GM10248 (cell line): ENCODE data around the gene YTHDF2.

Experiments
- CTCF ChIA-PET: fragments of 300-600 bp; sonication (Branson Sonifier 250); formaldehyde crosslinking; extraction: SDS; loops from one replicate; lab custom pipeline; 2021; ENCODE audit warnings: antibody characterized with exemption; lab: Yijun Ruan, JAX
- POLR2A ChIA-PET: fragments of 350-650 bp; sonication (Branson Sonifier 250); formaldehyde crosslinking; extraction: SDS; loops from one replicate; lab custom pipeline; 2020; ENCODE audit warnings: antibody characterized with exemption; lab: Yijun Ruan, JAX
- DNase-seq: peaks from one replicate; pipeline ENCODE4 v3.0.0; 2012; ENCODE audit errors: extremely low spot score
- TF ChIP-seq, protein P1 (sequence below): IDR thresholded peaks from 2 replicates; pipeline ENCODE4 v1.5.1; 2012; ENCODE audit warnings: mild to moderate bottlenecking, low read depth; ENCODE audit errors: extremely low read depth, missing control alignments, control extremely low read depth

The YTHDF2 gene

GRCh38 chr1:28773105-28773504 is 36.4 kb downstream of the YTHDF2 start:
- DNase-seq, result no peak
- POLR2A ChIA-PET, result no interaction called here
- CTCF ChIA-PET, result interaction anchor here (1.3 to 4.4 kb wide), 2 partner anchors 9 to 11 kb away, joined by 5 to 41 read pairs; no protein-coding TSS in a partner anchor

DNA sequence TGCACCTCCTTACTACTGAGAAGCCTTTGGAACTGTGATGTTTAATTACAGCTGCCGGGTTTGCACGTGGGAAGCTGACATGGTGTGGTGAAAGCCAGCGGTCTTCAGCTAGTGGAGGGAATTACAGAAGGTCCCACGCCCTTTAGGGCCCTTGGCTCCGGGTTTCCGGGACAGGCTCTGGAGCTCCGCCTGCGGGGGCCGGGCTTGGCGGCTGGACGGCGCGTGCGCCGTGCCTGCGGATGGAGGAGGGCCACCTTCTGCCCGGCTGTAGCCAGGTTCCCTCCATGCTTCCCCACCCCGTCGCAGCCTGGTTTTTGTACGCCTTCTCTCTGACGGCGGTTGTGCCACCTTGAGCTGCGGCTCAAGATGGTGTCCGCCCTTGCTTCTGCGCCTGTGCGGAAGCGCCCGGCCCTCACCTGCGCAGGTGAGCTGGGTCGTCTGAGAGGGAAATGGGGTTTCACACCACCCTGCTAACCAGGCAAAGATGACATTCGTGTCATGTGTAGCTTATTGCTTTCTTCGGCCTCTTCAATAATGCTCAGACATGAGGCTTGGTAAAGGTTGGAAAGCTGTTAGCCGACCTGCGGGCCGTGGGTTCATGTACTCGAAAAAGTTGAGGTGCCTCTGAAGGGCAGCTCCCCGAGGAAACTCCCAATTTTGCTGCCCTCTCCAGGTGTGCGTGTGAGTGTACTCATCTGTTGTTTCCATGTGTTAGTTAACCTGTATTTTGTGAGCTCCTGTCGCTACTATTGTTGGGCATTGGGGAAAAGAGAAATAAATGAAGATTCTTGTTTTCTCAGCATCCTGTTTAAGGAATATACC is 38.6 kb downstream of the YTHDF2 start:
- POLR2A ChIA-PET, result interaction anchor here (0.6 to 1.0 kb wide), 2 partner anchors 126 to 194 kb away, joined by 3 to 6 read pairs; no protein-coding TSS in a partner anchor
- peak; percentile 81 for DNase-seq
- CTCF ChIA-PET, result interaction anchor here (0.6 to 4.4 kb wide), 16 partner anchors 9 to 427 kb away, joined by 3 to 41 read pairs (median 4); partner anchors contain the start of gene YTHDF2
- TF ChIP-seq, protein P1, sequence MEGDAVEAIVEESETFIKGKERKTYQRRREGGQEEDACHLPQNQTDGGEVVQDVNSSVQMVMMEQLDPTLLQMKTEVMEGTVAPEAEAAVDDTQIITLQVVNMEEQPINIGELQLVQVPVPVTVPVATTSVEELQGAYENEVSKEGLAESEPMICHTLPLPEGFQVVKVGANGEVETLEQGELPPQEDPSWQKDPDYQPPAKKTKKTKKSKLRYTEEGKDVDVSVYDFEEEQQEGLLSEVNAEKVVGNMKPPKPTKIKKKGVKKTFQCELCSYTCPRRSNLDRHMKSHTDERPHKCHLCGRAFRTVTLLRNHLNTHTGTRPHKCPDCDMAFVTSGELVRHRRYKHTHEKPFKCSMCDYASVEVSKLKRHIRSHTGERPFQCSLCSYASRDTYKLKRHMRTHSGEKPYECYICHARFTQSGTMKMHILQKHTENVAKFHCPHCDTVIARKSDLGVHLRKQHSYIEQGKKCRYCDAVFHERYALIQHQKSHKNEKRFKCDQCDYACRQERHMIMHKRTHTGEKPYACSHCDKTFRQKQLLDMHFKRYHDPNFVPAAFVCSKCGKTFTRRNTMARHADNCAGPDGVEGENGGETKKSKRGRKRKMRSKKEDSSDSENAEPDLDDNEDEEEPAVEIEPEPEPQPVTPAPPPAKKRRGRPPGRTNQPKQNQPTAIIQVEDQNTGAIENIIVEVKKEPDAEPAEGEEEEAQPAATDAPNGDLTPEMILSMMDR, result no peak

More at GRCh38 chr1:28773105-28773504, 36.4 kb downstream of the YTHDF2 start:
- TF ChIP-seq, protein P1, result no peak

GRCh38 chr1:28776341-28776740 is 39.6 kb downstream of the YTHDF2 start:
- DNase-seq, result no peak
- POLR2A ChIA-PET, result no interaction called here
- TF ChIP-seq, protein P1, result no peak
- CTCF ChIA-PET, result interaction anchor here (1.0 to 4.4 kb wide), 6 partner anchors 8 to 426 kb away, joined by 4 to 41 read pairs (median 8); partner anchors contain the start of gene YTHDF2

GRCh38 chr1:28778021-28778420 is 41.3 kb downstream of the YTHDF2 start:
- ChIA-PET POLR2A (no interaction called here), CTCF (no interaction called here)
- no peak for DNase-seq
- TF ChIP-seq, protein P1, result no peak

GRCh38 chr1:28779751-28780408 is 43.1 kb downstream of the YTHDF2 start:
- no peak for DNase-seq
- TF ChIP-seq, protein P1, result no peak
- ChIA-PET CTCF (interaction anchor here (1.5 kb wide), 1 partner anchor 97 kb away, joined by 5 read pairs; no protein-coding TSS in a partner anchor), POLR2A (no interaction called here)

- CTCF ChIA-PET, result interaction anchor here (2.1 kb wide), 1 partner anchor 9 kb away, joined by 5 read pairs; no protein-coding TSS in a partner anchor
- POLR2A ChIA-PET, result no interaction called here
- TF ChIP-seq, protein P1, result no peak
- DNase-seq, result no peak
Measured at GRCh38 chr1:28781305-28781704, 44.6 kb downstream of the YTHDF2 start.
